Putamen (tissue), 1 donor: ENCODE measurements around the gene GRIK5.
"Not testable (repeated sequence)": the region's sequence is repeated elsewhere in the genome, so short reads cannot be mapped to it uniquely, and the experiment has no call there.

Experiments used
- DNase-seq: peaks from one replicate; pipeline ENCODE4 v3.0.0-alpha.2; 2016; ENCODE audit warnings: low spot score

The GRIK5 gene, protein sequence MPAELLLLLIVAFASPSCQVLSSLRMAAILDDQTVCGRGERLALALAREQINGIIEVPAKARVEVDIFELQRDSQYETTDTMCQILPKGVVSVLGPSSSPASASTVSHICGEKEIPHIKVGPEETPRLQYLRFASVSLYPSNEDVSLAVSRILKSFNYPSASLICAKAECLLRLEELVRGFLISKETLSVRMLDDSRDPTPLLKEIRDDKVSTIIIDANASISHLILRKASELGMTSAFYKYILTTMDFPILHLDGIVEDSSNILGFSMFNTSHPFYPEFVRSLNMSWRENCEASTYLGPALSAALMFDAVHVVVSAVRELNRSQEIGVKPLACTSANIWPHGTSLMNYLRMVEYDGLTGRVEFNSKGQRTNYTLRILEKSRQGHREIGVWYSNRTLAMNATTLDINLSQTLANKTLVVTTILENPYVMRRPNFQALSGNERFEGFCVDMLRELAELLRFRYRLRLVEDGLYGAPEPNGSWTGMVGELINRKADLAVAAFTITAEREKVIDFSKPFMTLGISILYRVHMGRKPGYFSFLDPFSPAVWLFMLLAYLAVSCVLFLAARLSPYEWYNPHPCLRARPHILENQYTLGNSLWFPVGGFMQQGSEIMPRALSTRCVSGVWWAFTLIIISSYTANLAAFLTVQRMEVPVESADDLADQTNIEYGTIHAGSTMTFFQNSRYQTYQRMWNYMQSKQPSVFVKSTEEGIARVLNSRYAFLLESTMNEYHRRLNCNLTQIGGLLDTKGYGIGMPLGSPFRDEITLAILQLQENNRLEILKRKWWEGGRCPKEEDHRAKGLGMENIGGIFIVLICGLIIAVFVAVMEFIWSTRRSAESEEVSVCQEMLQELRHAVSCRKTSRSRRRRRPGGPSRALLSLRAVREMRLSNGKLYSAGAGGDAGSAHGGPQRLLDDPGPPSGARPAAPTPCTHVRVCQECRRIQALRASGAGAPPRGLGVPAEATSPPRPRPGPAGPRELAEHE

DNA sequence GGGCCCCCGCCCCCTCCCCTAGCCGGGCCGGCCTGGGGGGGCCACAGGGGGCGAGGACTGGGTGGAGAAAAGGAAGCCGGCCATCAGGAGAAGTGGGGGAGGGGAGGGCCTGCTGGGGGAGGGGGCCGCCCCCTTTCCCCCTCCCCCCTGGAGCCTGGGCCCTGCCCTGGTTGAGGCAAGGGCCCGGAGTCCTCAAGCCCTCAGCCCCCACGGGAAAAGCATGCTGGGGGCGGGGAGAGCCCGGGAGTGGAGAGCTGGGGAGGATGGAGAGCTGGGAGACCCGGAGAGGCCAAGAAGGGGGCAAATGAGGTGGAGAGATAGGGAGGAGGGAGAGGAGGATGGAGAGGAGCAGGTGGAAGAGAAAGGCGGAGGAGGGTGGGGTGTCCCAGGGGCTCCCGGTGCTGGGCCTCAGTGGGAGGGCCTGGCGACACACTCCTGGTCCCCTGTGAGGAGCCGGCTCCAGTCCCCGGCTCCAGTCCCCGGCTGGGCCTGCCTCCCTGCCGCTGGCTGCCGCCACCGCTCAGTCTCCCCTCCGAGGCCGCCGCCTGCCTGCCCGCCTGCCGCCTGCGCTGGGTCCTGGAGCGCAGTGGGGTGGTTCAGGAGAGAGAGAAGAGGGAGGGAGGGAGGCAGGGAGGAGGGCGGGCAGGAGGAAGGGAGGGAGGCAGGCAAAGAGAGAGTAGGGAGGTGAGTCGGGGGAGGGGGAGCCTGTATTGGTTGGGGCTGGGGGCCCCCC lies at the start of gene GRIK5:
Gene GRIK5, minus strand, starts transcription at position 588 of the 733 bp plus-strand sequence. CDS start 4,436 bp downstream, outside the sequence.
- peak; percentile 29 for DNase-seq

DNA sequence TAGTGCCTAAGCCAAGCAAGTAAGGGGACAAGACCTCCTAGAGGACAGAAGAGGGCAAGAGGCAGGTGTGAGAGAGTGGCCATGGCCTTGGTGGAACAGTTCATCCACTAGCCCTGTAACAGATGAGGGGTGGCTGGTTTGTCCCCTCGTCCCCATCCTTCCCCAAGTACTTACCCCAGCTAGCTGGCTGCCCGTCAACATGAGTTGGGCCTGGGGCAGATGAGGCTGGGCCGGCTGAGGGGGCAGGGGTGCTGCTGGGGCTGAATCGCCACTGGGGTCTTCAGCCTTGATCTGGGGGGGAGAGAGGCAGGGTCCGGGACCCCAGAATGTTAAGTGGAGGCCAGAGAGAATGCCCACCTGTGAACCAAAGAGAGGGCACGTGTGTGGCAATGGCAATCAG lies 47.1 kb upstream of the GRIK5 start:
- DNase-seq = no peak

DNA sequence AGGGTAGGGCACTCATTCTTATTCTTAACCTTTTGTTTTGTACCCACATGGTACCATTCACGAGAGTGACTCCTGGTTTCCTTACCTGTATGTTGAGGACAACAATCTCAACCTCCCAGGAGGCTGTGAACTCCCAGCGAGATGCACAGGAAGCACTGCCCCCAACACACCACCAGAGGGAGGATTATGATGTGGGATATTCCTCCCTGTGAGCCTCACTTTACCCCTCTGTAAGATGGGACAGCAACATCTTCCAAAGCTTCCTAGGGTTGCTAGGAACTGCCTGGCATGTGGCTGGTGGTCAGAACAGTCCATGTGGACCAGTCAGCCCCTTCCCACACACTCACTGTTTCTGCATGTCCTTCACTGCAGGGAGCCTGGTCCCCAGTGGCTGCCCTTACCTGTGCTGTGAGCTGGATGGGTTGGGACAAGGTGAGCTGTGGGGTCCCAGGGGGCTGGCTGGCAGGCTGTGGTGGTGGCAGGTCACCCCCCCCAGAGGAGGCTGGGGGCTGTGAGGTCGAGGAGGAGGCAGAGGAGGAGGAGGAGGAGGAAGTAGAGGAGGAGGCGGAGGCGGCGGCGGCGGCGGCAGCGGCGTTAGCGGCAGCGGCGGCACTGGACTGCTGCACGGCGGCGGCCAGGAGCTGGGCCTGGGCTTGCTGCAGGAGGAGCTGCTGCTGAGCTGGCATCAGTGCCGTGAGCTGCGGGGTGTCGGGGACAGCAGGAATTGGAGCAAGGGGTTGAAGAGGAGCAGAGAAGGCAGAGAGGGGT lies 46.5 kb upstream of the GRIK5 start:
- no peak for DNase-seq

DNA sequence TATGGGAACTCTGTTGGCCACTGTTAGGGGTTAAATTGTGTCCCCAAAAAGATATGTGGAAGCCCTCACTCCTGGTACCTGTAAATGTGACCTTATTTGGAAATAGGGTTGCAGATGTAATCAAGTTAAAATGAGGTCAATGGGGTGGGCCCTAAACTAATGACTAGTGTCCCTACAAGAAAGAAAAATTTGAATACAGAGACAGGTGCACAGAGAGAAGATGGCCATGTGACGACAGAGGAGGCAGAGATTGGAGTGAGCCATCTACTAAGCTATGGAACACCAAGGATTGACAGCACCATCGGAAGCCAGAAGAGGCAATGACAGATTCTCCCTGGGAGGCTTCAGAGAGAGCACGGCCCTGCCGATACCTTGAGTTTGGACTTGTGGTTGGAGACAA lies 45.7 kb upstream of the GRIK5 start:
- no peak for DNase-seq

DNA sequence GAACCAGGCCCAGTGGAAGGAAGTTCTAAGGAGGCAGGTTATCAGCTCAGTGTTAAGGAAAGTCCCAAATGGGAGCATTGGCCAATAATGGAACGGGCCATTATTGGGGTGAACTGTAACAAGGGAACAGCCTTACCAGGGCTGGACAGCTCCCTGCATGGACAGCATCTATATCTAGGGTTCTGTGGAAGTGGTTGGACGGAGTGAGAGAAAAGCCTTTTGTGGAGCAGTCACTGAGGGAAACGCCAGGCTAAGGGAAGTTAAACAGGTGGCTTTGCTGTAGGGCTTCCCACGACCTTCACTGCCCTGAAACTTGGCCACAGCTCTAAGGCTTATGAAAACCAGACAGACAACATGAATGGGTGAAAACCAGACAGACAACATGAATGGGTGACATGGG lies 45.2 kb upstream of the GRIK5 start:
- DNase-seq = no peak

DNA sequence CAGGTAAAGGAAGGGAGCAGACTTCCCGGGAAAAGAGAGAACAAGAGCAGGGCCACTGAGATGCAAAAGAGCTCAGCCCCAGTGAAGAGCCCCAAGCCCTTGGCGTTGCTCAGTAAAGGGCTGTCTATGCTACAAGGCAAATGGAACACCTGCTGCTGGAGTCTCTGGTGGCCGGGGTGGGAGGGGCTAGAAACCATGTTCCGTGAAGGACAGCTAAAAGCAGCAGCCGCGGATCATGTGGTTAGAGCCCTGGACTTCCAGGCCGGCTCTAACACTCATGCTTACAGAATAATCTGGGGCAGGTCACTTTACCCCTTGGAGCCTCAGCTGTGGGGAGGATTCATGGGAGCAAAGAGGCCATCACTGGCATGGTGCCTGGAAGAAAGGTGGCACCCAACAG lies 44.4 kb upstream of the GRIK5 start:
- no peak for DNase-seq

DNA sequence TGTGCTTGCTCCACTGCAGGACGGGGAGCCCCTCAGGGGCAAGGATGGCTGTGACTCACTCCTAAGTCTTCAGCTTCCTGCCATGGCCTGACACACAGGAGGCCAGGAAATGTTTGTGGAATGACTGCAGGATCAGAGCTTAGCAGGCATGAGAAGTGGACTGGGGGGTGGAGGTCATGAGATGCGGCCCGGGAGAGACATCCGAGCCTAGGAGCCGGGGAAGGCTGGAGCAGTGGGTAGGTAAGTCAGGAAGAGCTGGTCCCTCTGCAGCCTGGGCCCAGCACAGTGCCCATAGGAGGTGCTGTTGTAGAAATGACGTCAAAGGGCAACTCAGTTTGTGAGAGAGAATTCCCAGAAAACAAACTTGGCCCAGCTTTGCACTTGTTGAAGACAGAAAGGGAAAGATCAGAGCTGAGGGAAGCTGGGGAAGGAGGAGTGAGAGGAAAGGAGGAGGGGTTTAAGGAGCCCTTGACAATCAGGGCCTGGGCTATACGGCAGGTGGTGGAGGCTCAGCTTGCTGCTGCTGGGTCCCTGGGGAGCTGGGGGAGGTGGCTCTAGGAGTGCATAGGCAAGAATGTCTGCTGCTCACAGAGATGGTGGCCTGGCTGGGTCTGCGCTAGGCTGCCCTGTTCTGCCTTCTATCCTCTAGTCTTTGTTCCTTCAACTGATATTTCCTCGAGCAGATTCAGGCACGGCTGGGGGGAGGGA lies 43.8 kb upstream of the GRIK5 start:
- no peak for DNase-seq

DNA sequence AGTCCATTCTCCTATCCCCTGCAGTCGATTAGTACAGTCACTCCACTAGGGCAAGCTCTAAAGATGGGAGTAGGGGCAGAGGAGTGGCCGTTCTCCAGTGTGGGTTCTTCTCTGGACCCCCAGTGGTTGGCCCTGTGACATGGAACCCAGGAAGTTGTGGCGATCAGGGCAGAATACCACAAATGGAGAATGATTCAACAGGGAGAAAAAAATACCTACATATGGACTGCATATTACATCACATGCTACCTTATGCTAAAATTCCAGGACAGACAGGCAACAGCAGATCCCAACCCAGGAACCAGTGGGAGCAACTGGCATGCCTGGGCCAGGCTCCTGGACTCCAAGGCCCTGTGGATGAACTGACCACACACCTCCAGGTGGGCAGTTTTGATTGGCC lies 41.8 kb upstream of the GRIK5 start:
- no peak for DNase-seq

DNA sequence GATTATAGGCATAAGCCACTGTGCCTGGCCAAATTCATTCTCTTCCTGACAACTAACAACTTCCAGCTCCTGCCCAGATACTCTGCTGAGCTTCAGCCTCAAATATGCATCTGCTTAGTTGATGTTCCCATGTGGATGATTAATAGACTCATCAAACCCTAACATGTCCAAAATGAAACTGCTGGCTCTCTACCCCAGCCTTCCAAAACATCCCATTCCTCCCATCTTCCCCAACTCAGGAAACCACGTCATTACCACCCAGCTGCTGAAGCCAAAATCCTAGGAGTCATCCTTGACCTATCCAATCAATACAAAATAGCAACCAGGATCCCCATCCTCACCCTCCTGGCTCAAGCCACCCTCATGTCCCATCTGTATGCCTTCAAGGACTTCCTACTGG lies 41.4 kb upstream of the GRIK5 start:
- DNase-seq = no peak

DNA sequence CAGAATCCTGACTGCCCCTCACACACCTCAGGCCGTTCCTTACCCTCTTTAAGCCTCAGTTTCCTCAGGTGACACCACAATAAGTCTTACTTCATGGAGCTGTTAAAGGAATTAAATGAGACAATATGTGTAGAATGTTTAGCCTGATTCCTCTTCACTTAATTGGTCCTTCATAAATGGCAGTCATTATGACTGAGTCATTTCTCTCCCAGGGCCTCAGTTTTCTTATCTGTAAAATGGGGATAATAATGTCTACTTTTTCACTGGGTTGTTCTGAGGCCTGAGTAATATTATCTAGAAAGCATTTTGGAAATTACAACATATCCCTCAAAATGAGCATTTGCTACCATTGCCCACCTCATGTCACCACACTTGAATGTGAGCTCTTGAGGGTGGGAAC lies 40.7 kb upstream of the GRIK5 start:
- DNase-seq = no peak

DNA sequence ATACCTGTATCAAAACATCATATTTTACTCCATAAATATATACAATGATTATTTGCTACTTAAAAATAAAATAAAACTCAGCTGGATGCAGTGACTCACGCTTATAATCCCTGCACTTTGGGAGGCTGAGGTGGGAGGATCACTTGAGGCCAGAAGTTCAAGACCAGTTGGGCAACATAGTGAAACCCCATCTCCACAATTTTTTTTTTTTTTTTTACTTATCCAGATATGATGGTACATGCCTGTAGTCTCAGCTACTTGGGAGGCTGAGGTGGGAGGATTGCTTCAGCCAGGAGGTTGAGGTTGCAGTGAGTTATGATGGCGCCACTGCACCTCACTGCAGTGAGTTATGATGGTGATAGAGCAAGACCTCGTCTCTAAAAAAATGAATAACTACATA lies 39.9 kb upstream of the GRIK5 start:
- no peak for DNase-seq

DNA sequence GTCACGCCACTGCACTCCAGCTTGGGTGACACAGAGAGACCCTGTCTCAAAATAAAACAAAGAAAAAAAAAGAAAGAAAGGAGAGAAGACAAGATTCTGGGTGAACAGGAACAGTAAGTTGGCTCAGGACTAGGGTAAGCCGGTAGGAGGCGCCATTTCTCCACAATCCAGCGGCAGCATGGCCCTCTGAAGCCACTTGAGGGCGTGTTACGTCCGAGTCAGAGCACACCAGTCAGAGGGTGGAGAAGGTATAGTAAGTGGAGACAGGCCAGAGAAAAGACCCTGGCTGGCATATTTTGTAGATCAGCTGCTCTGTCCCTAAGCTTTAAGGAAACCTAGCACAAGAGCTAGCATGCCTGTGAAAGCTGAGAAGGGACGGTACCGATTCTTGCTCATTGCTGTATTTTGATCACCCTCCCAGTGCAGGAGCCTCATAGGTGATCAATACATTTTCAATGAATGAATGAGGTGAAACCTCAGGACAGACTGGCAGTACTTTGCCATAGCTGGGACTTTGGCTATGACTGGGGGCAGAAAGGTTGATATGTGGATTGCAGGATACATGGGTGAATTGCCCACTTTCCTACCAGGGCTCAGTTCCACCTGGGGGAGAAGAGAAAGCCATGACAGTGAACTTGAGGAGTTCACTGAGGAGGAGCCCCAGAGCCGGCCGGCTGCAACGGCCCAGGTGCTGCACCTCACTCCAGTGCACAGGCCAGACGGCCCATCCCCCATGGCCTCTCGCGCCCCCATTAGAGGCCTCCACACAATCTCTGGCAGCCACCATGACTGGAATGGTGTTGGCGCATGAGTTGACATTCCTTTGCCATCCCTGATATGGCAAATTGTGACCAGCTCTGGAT lies 38.8 kb upstream of the GRIK5 start:
- peak; percentile 45 for DNase-seq

DNA sequence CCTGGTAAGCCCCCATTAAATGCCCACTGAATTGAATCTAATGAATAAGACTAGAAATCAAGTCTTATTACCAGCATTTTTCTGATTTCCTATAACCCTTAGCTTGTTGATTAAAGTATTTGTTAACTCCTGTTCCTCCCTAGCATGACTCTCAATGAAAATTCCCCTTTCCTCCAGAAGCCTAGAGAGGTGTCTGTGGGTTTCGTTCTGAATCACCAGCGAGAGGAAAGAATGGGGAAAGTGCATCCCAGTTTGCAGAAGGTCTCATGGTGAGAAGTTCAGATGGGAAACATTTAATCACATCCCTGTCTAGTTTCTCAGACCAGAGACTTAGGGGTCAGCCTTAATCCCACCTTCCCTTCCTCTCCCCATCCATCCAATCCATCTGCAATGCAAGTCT lies 35.4 kb upstream of the GRIK5 start:
- no peak for DNase-seq

DNA sequence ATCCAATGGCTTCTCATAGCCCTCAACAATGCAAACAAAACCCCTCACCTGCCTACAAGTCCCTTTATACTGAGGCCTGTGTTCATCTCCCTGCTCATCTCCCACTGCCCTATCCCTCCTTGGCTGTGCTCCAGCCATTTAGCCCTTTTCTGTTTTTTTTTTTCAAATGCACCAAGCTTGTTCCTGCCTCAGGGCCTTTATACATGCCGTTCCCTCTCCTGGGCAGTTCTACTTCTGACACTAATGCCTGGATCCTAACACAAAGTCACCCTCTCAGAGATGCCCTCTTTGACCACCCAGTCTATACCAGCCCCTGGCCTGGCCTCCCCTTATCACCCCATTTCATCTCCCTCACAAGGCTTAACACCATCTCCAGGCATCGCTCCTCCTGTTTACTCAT lies 32.9 kb upstream of the GRIK5 start:
- no peak for DNase-seq

DNA sequence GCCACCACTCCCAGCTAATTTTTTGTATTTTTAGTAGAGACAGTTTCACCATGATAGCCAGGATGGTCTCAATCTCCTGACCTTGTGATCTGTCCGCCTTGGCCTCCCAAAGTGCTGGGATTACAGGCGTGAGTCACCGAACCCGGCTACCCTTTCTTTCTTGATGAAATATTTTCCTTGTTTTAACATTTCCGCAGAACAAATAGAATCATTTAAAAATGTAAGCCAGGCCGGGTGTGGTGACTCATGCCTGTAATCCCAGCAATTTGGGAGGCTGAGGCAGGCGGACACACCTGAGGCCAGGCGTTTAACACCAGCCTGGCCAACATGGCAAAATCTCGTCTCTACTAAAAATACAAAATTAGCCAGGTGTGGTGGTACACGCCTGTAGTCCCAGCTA lies 30.2 kb upstream of the GRIK5 start:
- not testable (repeated sequence) for DNase-seq

DNA sequence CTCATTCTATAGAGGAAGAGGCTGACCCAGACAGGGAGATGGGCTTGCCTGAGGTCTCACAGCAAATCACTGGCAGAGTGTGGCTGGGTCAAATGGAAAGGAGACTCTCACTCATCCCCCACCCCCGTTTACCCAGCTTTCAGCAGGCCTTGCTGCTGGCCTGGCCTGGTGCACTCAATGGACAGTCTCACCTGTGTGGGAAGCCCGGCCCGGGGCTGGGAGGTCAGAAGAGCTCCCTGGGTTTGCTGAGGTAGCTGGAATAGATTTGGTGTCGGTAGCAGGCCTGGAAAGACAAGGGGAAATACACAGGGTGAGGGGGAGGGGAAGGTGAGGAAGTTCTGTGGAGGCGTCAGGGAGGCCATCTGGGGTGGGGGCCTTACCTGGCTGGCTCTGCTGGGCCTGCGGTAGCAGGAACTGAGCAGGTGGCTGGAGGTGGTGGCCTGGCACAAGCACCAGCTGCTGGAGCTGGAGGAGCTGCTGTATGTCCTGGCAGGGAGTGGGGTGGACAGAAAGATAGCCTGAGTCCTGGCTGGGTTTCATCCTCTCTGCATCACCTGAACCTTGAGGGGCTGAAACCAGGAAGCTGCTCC lies 29.4 kb upstream of the GRIK5 start:
- no peak for DNase-seq

DNA sequence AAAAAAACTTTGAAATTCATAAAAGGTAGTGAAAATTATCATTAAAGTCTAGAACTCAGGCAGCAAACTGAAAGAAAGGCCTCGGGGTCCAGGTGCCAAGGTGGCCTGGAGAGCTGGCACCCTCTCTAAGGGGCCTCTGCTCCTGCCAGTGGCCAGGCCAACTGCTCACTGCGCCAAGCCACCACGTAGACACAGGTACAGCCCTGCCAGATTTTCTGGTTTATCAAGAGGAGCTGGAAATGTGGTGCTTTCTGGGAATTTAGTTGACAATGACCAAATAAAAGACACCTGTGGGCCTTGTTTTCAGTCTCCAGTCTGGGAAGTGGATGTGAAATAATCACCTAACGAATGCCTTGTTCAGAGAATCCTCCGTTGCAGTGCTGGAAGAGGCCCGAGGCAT lies 28.8 kb upstream of the GRIK5 start:
- DNase-seq = no peak

DNA sequence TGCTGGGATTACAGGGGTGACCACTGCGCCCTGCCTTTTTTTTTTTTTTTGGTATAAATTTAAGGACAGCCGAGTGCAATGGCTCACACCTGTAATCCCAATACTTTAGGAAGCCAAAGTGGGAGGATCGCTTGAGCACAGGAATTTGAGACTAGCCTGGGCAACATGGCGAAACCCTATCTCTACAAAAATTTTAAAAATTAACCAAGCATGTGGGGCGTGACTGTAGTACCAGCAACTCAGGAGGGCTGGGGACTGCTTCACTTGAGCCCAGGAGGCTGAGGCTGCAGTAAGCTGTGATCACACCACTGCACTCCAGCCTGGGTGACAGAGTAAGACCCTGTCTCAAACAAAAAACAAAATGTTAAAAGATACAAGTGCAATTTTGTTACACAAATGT lies 27.5 kb upstream of the GRIK5 start:
- no peak for DNase-seq

DNA sequence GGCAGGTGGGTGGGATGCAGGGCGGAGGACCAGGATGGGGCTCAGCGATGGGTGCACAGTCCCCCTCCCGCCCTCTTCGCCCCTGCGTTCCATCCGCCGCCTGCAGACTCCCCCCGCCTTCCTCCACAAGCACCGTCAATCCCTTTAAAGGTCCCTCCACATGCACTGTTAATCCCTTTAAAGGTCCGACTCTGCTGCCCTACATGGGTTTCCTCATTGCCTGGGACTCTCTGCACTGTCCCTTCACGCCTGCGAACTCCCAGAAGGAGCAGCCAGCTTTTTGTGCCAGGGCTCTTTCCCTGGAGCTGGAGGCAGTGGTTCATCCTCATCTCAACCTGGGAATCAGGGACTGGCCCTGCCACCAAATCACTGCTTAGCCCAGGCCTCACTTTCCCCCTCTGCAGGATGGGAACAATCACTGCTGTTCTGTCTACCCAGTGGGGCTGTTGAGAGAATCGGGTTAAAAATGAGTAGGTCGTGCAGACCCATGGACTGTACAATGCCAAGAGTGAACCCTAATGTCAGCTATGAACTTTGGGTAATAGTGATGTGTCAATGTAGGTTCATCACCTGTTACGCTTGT lies 26.3 kb upstream of the GRIK5 start:
- DNase-seq = no peak
